IMR-90 (cell line): Measurements from ENCODE around the gene FMR1. TPM values are rescaled to one million over a fixed set of nuclear protein-coding genes. Genes with fewer than 3 reads are reported as not detected.

Experiments used
- ATAC-seq: fragments of 200-7000 bp; cut with Tn5 transposase; 2 replicates; pipeline ENCODE4 v1.9.1; 2020; ENCODE audit warnings: low read depth, mild to moderate bottlenecking, moderate library complexity
- BruUV-seq: library from RNA; stranded (reverse); fragments of 400-500 nt; replicated peaks from 2 replicates; lab custom pipeline; 2021; lab: Mats Ljungman, UMichigan
- CTCF ChIA-PET: fragments of 300-600 bp; formaldehyde crosslinking; extraction: SDS; loops from one replicate; lab custom pipeline; 2021; ENCODE audit warnings: antibody characterized with exemption; lab: Yijun Ruan, JAX
- POLR2A ChIA-PET: fragments of 300-600 bp; sonication (Branson Sonifier 250); formaldehyde crosslinking; loops from one replicate; lab custom pipeline; 2022; ENCODE audit warnings: antibody characterized with exemption; ENCODE audit not compliant: unreplicated experiment; lab: Charles Lee
- DNase-seq: peaks from one replicate; pipeline ENCODE4 v3.0.0; 2013
- H2AFZ ChIP-seq: replicated peaks from 2 replicates; pipeline ENCODE3; 2013; ENCODE audit warnings: low read length, mild to moderate bottlenecking; ENCODE audit not compliant: poor library complexity
- H2AK5ac ChIP-seq: 2 replicates; pipeline ENCODE4 v1.6.1; 2013; ENCODE audit warnings: low read depth, low read length, inconsistent platforms
- H2AK9ac ChIP-seq: replicated peaks from 2 replicates; pipeline ENCODE3; 2013; ENCODE audit warnings: mild to moderate bottlenecking, low read depth, low read length, moderate library complexity; ENCODE audit not compliant: poor library complexity
- H2BK120ac ChIP-seq: 2 replicates; pipeline ENCODE4 v1.6.1; 2013; ENCODE audit warnings: low read depth, low read length, inconsistent platforms
- H2BK15ac ChIP-seq: 3 replicates; pipeline ENCODE4 v1.6.1; 2013; ENCODE audit warnings: low read depth, low read length, inconsistent platforms
- H2BK20ac ChIP-seq: 2 replicates; pipeline ENCODE4 v1.6.1; 2013; ENCODE audit warnings: low read depth, mild to moderate bottlenecking, inconsistent platforms, low read length, moderate library complexity
- H2BK5ac ChIP-seq: 2 replicates; pipeline ENCODE4 v1.6.1; 2013; ENCODE audit warnings: mild to moderate bottlenecking, low read depth, low read length, inconsistent platforms; ENCODE audit not compliant: poor library complexity, severe bottlenecking
- H3K14ac ChIP-seq: replicated peaks from 2 replicates; pipeline ENCODE4 v1.6.1; 2013; ENCODE audit warnings: low read depth, low read length, inconsistent platforms
- H3K18ac ChIP-seq: 2 replicates; pipeline ENCODE4 v1.6.1; 2013; ENCODE audit warnings: low read depth, low read length, control low read depth
- H3K23ac ChIP-seq: 2 replicates; pipeline ENCODE4 v1.6.1; 2013; ENCODE audit warnings: low read depth, low read length, inconsistent platforms
- H3K27ac ChIP-seq: 2 replicates; pipeline ENCODE4 v1.5.1; 2013; ENCODE audit warnings: mild to moderate bottlenecking, control low read depth, low read length; ENCODE audit not compliant: insufficient read depth
- H3K27me3 ChIP-seq: 2 replicates; pipeline ENCODE4 v1.6.1; 2013; ENCODE audit warnings: low read length; ENCODE audit not compliant: control insufficient read depth, insufficient read depth
- H3K36me3 ChIP-seq: 2 replicates; pipeline ENCODE4 v1.6.1; 2013; ENCODE audit warnings: low read length, mixed read lengths; ENCODE audit not compliant: control insufficient read depth, insufficient read depth
- H3K4ac ChIP-seq: 2 replicates; pipeline ENCODE4 v1.6.1; 2013; ENCODE audit warnings: low read depth, low read length, inconsistent platforms
- H3K4me1 ChIP-seq: 2 replicates; pipeline ENCODE4 v1.6.1; 2013; ENCODE audit warnings: low read length, mixed read lengths; ENCODE audit not compliant: control insufficient read depth, insufficient read depth
- H3K4me2 ChIP-seq: 2 replicates; pipeline ENCODE4 v1.6.1; 2013; ENCODE audit warnings: low read depth, mild to moderate bottlenecking, control low read depth, low read length, moderate library complexity
- H3K4me3 ChIP-seq: 2 replicates; pipeline ENCODE4 v1.5.1; 2013; ENCODE audit warnings: low read depth, mild to moderate bottlenecking, control low read depth, low read length, moderate library complexity; ENCODE audit not compliant: insufficient read depth
- H3K56ac ChIP-seq: 2 replicates; pipeline ENCODE4 v1.6.1; 2013; ENCODE audit warnings: low read length, inconsistent platforms; ENCODE audit not compliant: insufficient read depth; ENCODE audit errors: extremely low read depth
- H3K79me1 ChIP-seq, 2 experiments: 2 replicates each; pipeline ENCODE4 v1.6.1; 2013; ENCODE audit warnings: low read length in 2 of 2, inconsistent platforms in 1 of 2, low read depth in 1 of 2
- H3K9ac ChIP-seq: 2 replicates; pipeline ENCODE4 v1.6.1; 2013; ENCODE audit warnings: low read depth, low read length, control low read depth
- H3K9me1 ChIP-seq: 2 replicates; pipeline ENCODE4 v1.6.1; 2013; ENCODE audit warnings: low read length, inconsistent platforms; ENCODE audit not compliant: insufficient read depth
- H3K9me3 ChIP-seq: 2 replicates; pipeline ENCODE4 v1.6.1; 2013; ENCODE audit warnings: low read length; ENCODE audit not compliant: control insufficient read depth, insufficient read depth
- H4K20me1 ChIP-seq: 2 replicates; pipeline ENCODE4 v1.6.1; 2013; ENCODE audit warnings: low read length, inconsistent platforms; ENCODE audit not compliant: insufficient read depth
- H4K5ac ChIP-seq: 2 replicates; pipeline ENCODE4 v1.6.1; 2013; ENCODE audit warnings: mild to moderate bottlenecking, low read depth, low read length, control low read depth
- H4K8ac ChIP-seq, 2 experiments: 2 replicates each; pipeline ENCODE4 v1.6.1; 2013; ENCODE audit warnings: low read depth in 2 of 2, low read length in 2 of 2, control low read depth in 1 of 2, inconsistent platforms in 1 of 2
- H4K91ac ChIP-seq: 2 replicates; pipeline ENCODE4 v1.6.1; 2013; ENCODE audit warnings: low read depth, low read length, inconsistent platforms; ENCODE audit not compliant: insufficient read depth
- BHLHE40 ChIP-seq: fragments of 150-350 bp; IDR thresholded peaks from 2 replicates; pipeline ENCODE4 v1.6.1; 2016; ENCODE audit warnings: mild to moderate bottlenecking, low read depth, low read length
- CHD1 ChIP-seq: IDR thresholded peaks from 2 replicates; pipeline ENCODE4 v1.6.1; 2012; ENCODE audit warnings: low read depth, low read length, improper control_type of control experiment
- CTCF ChIP-seq: conservative IDR thresholded peaks from 2 replicates; pipeline ENCODE4 v1.5.1; 2012; ENCODE audit warnings: mild to moderate bottlenecking, low read depth, low read length, improper control_type of control experiment
- ELK1 ChIP-seq: fragments of 150-350 bp; IDR thresholded peaks from 2 replicates; pipeline ENCODE4 v1.6.1; 2016; ENCODE audit warnings: low read depth, mild to moderate bottlenecking, low read length, moderate library complexity, borderline replicate concordance
- FOS ChIP-seq: fragments of 150-350 bp; IDR thresholded peaks from 2 replicates; pipeline ENCODE4 v1.6.1; 2016; ENCODE audit warnings: low read depth, low read length
- MAFK ChIP-seq: IDR thresholded peaks from 2 replicates; pipeline ENCODE4 v1.6.1; 2012; ENCODE audit warnings: low read depth, low read length, improper control_type of control experiment
- MXI1 ChIP-seq: IDR thresholded peaks from 2 replicates; pipeline ENCODE4 v1.6.1; 2012; ENCODE audit warnings: low read depth, mild to moderate bottlenecking, low read length, moderate library complexity, borderline replicate concordance
- NFE2L2 ChIP-seq: fragments of 150-350 bp; IDR thresholded peaks from 2 replicates; pipeline ENCODE4 v1.6.1; 2016; ENCODE audit warnings: low read depth, mild to moderate bottlenecking, low read length
- POLR2A ChIP-seq: IDR thresholded peaks from 2 replicates; pipeline ENCODE4 v1.6.1; 2012; ENCODE audit warnings: mild to moderate bottlenecking, low read depth, low read length
- RAD21 ChIP-seq: IDR thresholded peaks from 2 replicates; pipeline ENCODE4 v1.6.1; 2012; ENCODE audit warnings: low read length, improper control_type of control experiment
- RCOR1 ChIP-seq: IDR thresholded peaks from 2 replicates; pipeline ENCODE4 v1.6.1; 2012; ENCODE audit warnings: mild to moderate bottlenecking, low read length, improper control_type of control experiment; ENCODE audit not compliant: insufficient replicate concordance
- SMC3 ChIP-seq: fragments of 150-350 bp; IDR thresholded peaks from 2 replicates; pipeline ENCODE4 v1.6.1; 2016; ENCODE audit warnings: low read depth, mild to moderate bottlenecking, antibody characterized with exemption, low read length, moderate library complexity
- USF2 ChIP-seq: fragments of 150-350 bp; IDR thresholded peaks from 2 replicates; pipeline ENCODE4 v1.6.1; 2017; ENCODE audit warnings: mild to moderate bottlenecking, antibody characterized with exemption, low read length, low read depth
- WGBS, 2 experiments: methylation state at CpG; one replicate each; pipeline versions ENCODE4 v1.1.5 to v1.1.7; 2013; ENCODE audit warnings: missing lambda C conversion rate in 2 of 2; ENCODE audit not compliant: insufficient read length in 1 of 2; ENCODE audit errors: extremely low coverage in 2 of 2; 5-methylcytosine and 5-hydroxymethylcytosine counted together
- dilution Hi-C: fragments of 300-500 bp; cut with HindIII; formaldehyde crosslinking; loops from one replicate; pipeline ENCODE4 v1.14.3; 2018; ENCODE audit warnings: low sequenced_read_pairs; ENCODE audit not compliant: unreplicated experiment
- in situ Hi-C: fragments of 300-500 bp; cut with MboI; formaldehyde crosslinking; loops from 3 replicates; pipeline ENCODE4 v1.14.3; 2019; ENCODE audit warnings: low sequenced_read_pairs, inconsistent platforms, mixed read lengths
- intact Hi-C: fragments of 100-400 bp; cut with micrococcal nuclease; formaldehyde crosslinking; loops from 2 replicates; pipeline ENCODE4 v1.10.0; 2022
- polyA plus RNA-seq, 3 experiments: library from polyadenylated mRNA; depleted of rRNA; stranded (reverse); fragments of >200 nt; gene quantifications; 2 replicates each; pipeline ENCODE4 v1.2.3, GENCODE V29; 2012; ENCODE audit warnings: low replicate concordance in 1 of 3
- total RNA-seq: library from RNA; depleted of rRNA; stranded (reverse); fragments of >200 nt; gene quantifications from 2 replicates; pipeline ENCODE4 v1.2.3, GENCODE V29; 2012

FMR1 gene
- total and polyA plus RNA-seq, 2 of the 4 experiments (the other 2 are of a cell fraction): 12.2 to 17.6 TPM

GRCh38 chrX:147910607-147911006 lies 1.1 kb upstream of the FMR1 start:
- Histone ChIP-seq H3K4me3 (no peak overlapping the region), H2BK120ac (no peak overlapping the region), H2AK5ac (no peak overlapping the region), H3K23ac (no peak overlapping the region), H4K91ac (no peak overlapping the region), H3K56ac (no peak overlapping the region), H2BK15ac (no peak overlapping the region), H2AFZ (no peak overlapping the region), H3K27me3 (no peaks in the 10 kb centered on the region), H3K14ac (no peak overlapping the region), H2BK5ac (no peak overlapping the region), H3K4ac (no peak overlapping the region), H3K79me1 (no peaks in the 10 kb centered on the region), H3K9me1 (no peaks in the 10 kb centered on the region), H4K20me1 (no peaks in the 10 kb centered on the region), H3K4me2 (no peak overlapping the region), H3K36me3 (no peaks in the 10 kb centered on the region), H4K8ac (no peak overlapping the region), H2AK9ac (no peak overlapping the region), H4K5ac (no peak overlapping the region), H3K9me3 (no peaks in the 10 kb centered on the region), H3K27ac (no peak overlapping the region), H3K4me1 (no peaks in the 10 kb centered on the region), H3K18ac (no peak overlapping the region), H2BK20ac (no peak overlapping the region), H3K9ac (no peak overlapping the region)
- dilution Hi-C loops (no loop called here), in situ Hi-C loops (no loop called here), intact Hi-C loops (no loop called here)
- ChIA-PET CTCF (no interaction called here), POLR2A (no interaction called here)
- WGBS, 2 experiments: 100% methylated on average over 2 of the region's 9 CpGs; no CpG with 5 or more reads in 1 of the 2 experiments
- DNase-seq (no peak), ATAC-seq (no peak)
- no peak for TF ChIP-seq MXI1
- no peak for TF ChIP-seq SMC3
- TF ChIP-seq RCOR1: no peak
- TF ChIP-seq CTCF: no peak
- TF ChIP-seq POLR2A: no peak
- TF ChIP-seq MAFK: no peak
- no peak for TF ChIP-seq NFE2L2
- no peak for TF ChIP-seq CHD1
- TF ChIP-seq ELK1: no peak
- no peak for TF ChIP-seq BHLHE40
- no peak for TF ChIP-seq USF2
- no peak for TF ChIP-seq RAD21
- no peak for TF ChIP-seq FOS
- BruUV-seq: no TSS peak
